IPS-18a (cell line): Measurements from ENCODE around the gene CSMD2.

ENCODE experiments used
- H3K27ac ChIP-seq: one replicate; pipeline ENCODE4 v1.5.1; 2013; ENCODE audit warnings: low read length
- H3K27me3 ChIP-seq: one replicate; pipeline ENCODE4 v1.6.1; 2013; ENCODE audit warnings: mild to moderate bottlenecking, low read length; ENCODE audit not compliant: control insufficient read depth, insufficient read depth
- H3K36me3 ChIP-seq: one replicate; pipeline ENCODE4 v1.6.1; 2013; ENCODE audit warnings: low read depth, low read length; ENCODE audit not compliant: control insufficient read depth
- H3K4me1 ChIP-seq: one replicate; pipeline ENCODE4 v1.6.1; 2013; ENCODE audit warnings: low read depth, low read length; ENCODE audit not compliant: control insufficient read depth
- H3K4me3 ChIP-seq: one replicate; pipeline ENCODE4 v1.5.1; 2013; ENCODE audit warnings: low read length
- H3K9ac ChIP-seq: one replicate; pipeline ENCODE4 v1.6.1; 2013; ENCODE audit warnings: mild to moderate bottlenecking, low read length, moderate library complexity
- H3K9me3 ChIP-seq: one replicate; pipeline ENCODE4 v1.6.1; 2013; ENCODE audit warnings: low read depth, low read length; ENCODE audit not compliant: control insufficient read depth

The CSMD2 gene

GRCh38 chr1:34049994-34050393 lies 115.0 kb downstream of the CSMD2 start:
- Histone ChIP-seq H3K27me3 (no peaks in the 10 kb centered on the region), H3K4me1 (no peaks in the 10 kb centered on the region), H3K9ac (no peak overlapping the region), H3K27ac (no peak overlapping the region), H3K9me3 (no peaks in the 10 kb centered on the region), H3K36me3 (no peaks in the 10 kb centered on the region), H3K4me3 (no peak overlapping the region)

- H3K36me3 ChIP-seq: no peaks in the 10 kb centered on the region
- H3K4me1 ChIP-seq: no peaks in the 10 kb centered on the region
- H3K4me3 ChIP-seq: no peak overlapping the region
- H3K27me3 ChIP-seq: no peaks in the 10 kb centered on the region
- H3K9me3 ChIP-seq: no peaks in the 10 kb centered on the region
- no peak overlapping the region for H3K9ac ChIP-seq
- no peak overlapping the region for H3K27ac ChIP-seq
Observed at GRCh38 chr1:34049477-34049876, 115.6 kb downstream of the CSMD2 start.

- H3K9ac ChIP-seq: no peak overlapping the region
- no peaks in the 10 kb centered on the region for H3K9me3 ChIP-seq
- no peak overlapping the region for H3K27ac ChIP-seq
- peak overlapping the region; percentile 12 for H3K4me3 ChIP-seq
- no peaks in the 10 kb centered on the region for H3K27me3 ChIP-seq
- H3K4me1 ChIP-seq: peaks cover 19% of the 10 kb centered on the region
- H3K36me3 ChIP-seq: no peaks in the 10 kb centered on the region
Observed at GRCh38 chr1:34037856-34038255, 127.2 kb downstream of the CSMD2 start.

- Histone ChIP-seq H3K36me3 (no peaks in the 10 kb centered on the region), H3K27ac (no peak overlapping the region), H3K4me1 (peaks cover 19% of the 10 kb centered on the region), H3K4me3 (no peak overlapping the region), H3K27me3 (no peaks in the 10 kb centered on the region), H3K9me3 (no peaks in the 10 kb centered on the region), H3K9ac (no peak overlapping the region)
Observed at GRCh38 chr1:34037109-34037508, 127.9 kb downstream of the CSMD2 start.

- Histone ChIP-seq H3K36me3 (no peaks in the 10 kb centered on the region), H3K4me3 (no peak overlapping the region), H3K27ac (no peak overlapping the region), H3K9ac (no peak overlapping the region), H3K27me3 (no peaks in the 10 kb centered on the region), H3K4me1 (peaks cover 19% of the 10 kb centered on the region), H3K9me3 (no peaks in the 10 kb centered on the region)
Observed at GRCh38 chr1:34034036-34034435, 131.0 kb downstream of the CSMD2 start.

GRCh38 chr1:34029954-34030353 lies 135.1 kb downstream of the CSMD2 start:
- no peaks in the 10 kb centered on the region for H3K36me3 ChIP-seq
- no peak overlapping the region for H3K4me3 ChIP-seq
- no peak overlapping the region for H3K9ac ChIP-seq
- H3K27ac ChIP-seq: no peak overlapping the region
- no peaks in the 10 kb centered on the region for H3K9me3 ChIP-seq
- no peaks in the 10 kb centered on the region for H3K27me3 ChIP-seq
- H3K4me1 ChIP-seq: no peaks in the 10 kb centered on the region

- Histone ChIP-seq H3K9me3 (no peaks in the 10 kb centered on the region), H3K27me3 (no peaks in the 10 kb centered on the region), H3K4me3 (no peak overlapping the region), H3K4me1 (no peaks in the 10 kb centered on the region), H3K27ac (no peak overlapping the region), H3K36me3 (no peaks in the 10 kb centered on the region), H3K9ac (no peak overlapping the region)
Observed at GRCh38 chr1:34029515-34029914, 135.5 kb downstream of the CSMD2 start.

- Histone ChIP-seq H3K27me3 (no peaks in the 10 kb centered on the region), H3K36me3 (no peaks in the 10 kb centered on the region), H3K4me1 (no peaks in the 10 kb centered on the region), H3K9me3 (no peaks in the 10 kb centered on the region), H3K27ac (no peak overlapping the region), H3K9ac (no peak overlapping the region), H3K4me3 (no peak overlapping the region)
Observed at GRCh38 chr1:34028381-34029055, 136.5 kb downstream of the CSMD2 start.

GRCh38 chr1:34025675-34026074 lies 139.4 kb downstream of the CSMD2 start:
- no peak overlapping the region for H3K4me3 ChIP-seq
- H3K9ac ChIP-seq: no peak overlapping the region
- H3K27me3 ChIP-seq: no peaks in the 10 kb centered on the region
- peaks cover under 1% of the 10 kb centered on the region for H3K4me1 ChIP-seq
- no peaks in the 10 kb centered on the region for H3K36me3 ChIP-seq
- no peaks in the 10 kb centered on the region for H3K9me3 ChIP-seq
- H3K27ac ChIP-seq: no peak overlapping the region

GRCh38 chr1:34024485-34024884 lies 140.5 kb downstream of the CSMD2 start:
- no peaks in the 10 kb centered on the region for H3K27me3 ChIP-seq
- H3K9me3 ChIP-seq: no peaks in the 10 kb centered on the region

GRCh38 chr1:34019741-34020552 lies 145.1 kb downstream of the CSMD2 start:
- no peak overlapping the region for H3K4me3 ChIP-seq

More at GRCh38 chr1:34024485-34024884, 140.5 kb downstream of the CSMD2 start:
- Histone ChIP-seq H3K4me3 (no peak overlapping the region), H3K36me3 (no peaks in the 10 kb centered on the region), H3K4me1 (peaks cover 13% of the 10 kb centered on the region), H3K27ac (no peak overlapping the region), H3K9ac (no peak overlapping the region)

GRCh38 chr1:34018285-34018684 lies 146.7 kb downstream of the CSMD2 start:
- Histone ChIP-seq H3K4me1 (peaks cover 17% of the 10 kb centered on the region), H3K4me3 (no peak overlapping the region), H3K27ac (no peak overlapping the region), H3K27me3 (no peaks in the 10 kb centered on the region), H3K36me3 (no peaks in the 10 kb centered on the region), H3K9ac (no peak overlapping the region), H3K9me3 (no peaks in the 10 kb centered on the region)

More at GRCh38 chr1:34019741-34020552, 145.1 kb downstream of the CSMD2 start:
- Histone ChIP-seq H3K27me3 (no peaks in the 10 kb centered on the region), H3K9ac (no peak overlapping the region), H3K27ac (no peak overlapping the region), H3K36me3 (no peaks in the 10 kb centered on the region), H3K4me1 (peaks cover 17% of the 10 kb centered on the region), H3K9me3 (no peaks in the 10 kb centered on the region)
